Stomach (tissue), 9 donors: ENCODE results near the gene SSTR4. TPM values are rescaled to one million over a fixed set of nuclear protein-coding genes. Genes with fewer than 3 reads are reported as not detected.

Experiments used
- DNase-seq, 2 donors: peaks; one replicate each; pipeline versions ENCODE4 v3.0.0 to v3.0.0-alpha.2; 2013 to 2019
- H3K27ac ChIP-seq, 5 donors: fragments of 200-600 bp in 4 of 5; sonication (generic) in 4 of 5; one replicate each; pipeline ENCODE4 v1.5.1; 2013 to 2019; ENCODE audit warnings: mild to moderate bottlenecking in 1 of 5, moderate library complexity in 1 of 5
- H3K27me3 ChIP-seq, 3 donors: fragments of 200-600 bp; sonication (generic); one replicate each; pipeline ENCODE4 v1.5.1; 2017 to 2019; ENCODE audit warnings: mixed run types in 1 of 3
- H3K36me3 ChIP-seq, 4 donors: fragments of 200-600 bp; sonication (generic); 1 replicate in 3 of 4; 2 replicates in 1 of 4; pipeline ENCODE4 v1.5.1; 2016 to 2019
- H3K4me1 ChIP-seq, 4 donors: fragments of 200-600 bp; sonication (generic); one replicate each; pipeline ENCODE4 v1.5.1; 2016 to 2019
- H3K4me3 ChIP-seq, 4 donors: fragments of 200-600 bp; sonication (generic) in 3 of 4; one replicate each; pipeline ENCODE4 v1.5.1; 2016 to 2019; ENCODE audit warnings: mild to moderate bottlenecking in 1 of 4
- H3K9me3 ChIP-seq, 4 donors: fragments of 200-600 bp; sonication (generic); one replicate each; pipeline ENCODE4 v1.5.1; 2016 to 2019
- CTCF ChIP-seq, 7 experiments: fragments of 450-650 bp in 4 of 7; fragments of 200-600 bp in 3 of 7; sonication (generic) in 3 of 7; IDR thresholded peaks; one replicate each; pipeline ENCODE4 v1.5.1; 2016 to 2019; ENCODE audit warnings: antibody characterized with exemption in 7 of 7, control low read depth in 2 of 7, mild to moderate bottlenecking in 1 of 7
- EP300 ChIP-seq: sonication (generic); formaldehyde crosslinking; IDR thresholded peaks from one replicate; pipeline ENCODE4 v1.6.1; 2017; ENCODE audit warnings: antibody characterized with exemption
- POLR2A ChIP-seq, 4 donors: fragments of 450-650 bp; IDR thresholded peaks; one replicate each; pipeline ENCODE4 v1.6.1; 2016; ENCODE audit warnings: antibody characterized with exemption in 4 of 4, control low read depth in 2 of 4, mild to moderate bottlenecking in 1 of 4, moderate library complexity in 1 of 4
- POLR2AphosphoS5 ChIP-seq, 3 donors: sonication (generic); formaldehyde crosslinking; IDR thresholded peaks; one replicate each; pipeline ENCODE4 v1.6.1; 2016; ENCODE audit warnings: antibody characterized with exemption in 3 of 3
- WGBS, 5 donors: extraction: QIAGEN DNeasy Blood & Tissue Kit in 3 of 5; methylation state at CpG; one replicate each; pipeline versions ENCODE4 v1.1.5 to v1.1.7; 2013 to 2018; 5-methylcytosine and 5-hydroxymethylcytosine counted together
- intact Hi-C: fragments of 100-400 bp; cut with DNase I; formaldehyde crosslinking; loops from one replicate; pipeline ENCODE4 v1.15.1; 2023; ENCODE audit warnings: low total_unique reads
- polyA plus RNA-seq, 3 donors: library from polyadenylated mRNA; stranded (reverse); fragments of 200-250 nt; gene quantifications; one replicate each; pipeline ENCODE4 v1.2.3, GENCODE V29; 2013
- total RNA-seq, 5 donors: library from RNA; depleted of rRNA; stranded (reverse); fragments of >200 nt; gene quantifications; one replicate each; pipeline versions ENCODE4 v1.1.0 to v1.2.3, GENCODE V29; 2014 to 2016
- donor health status: healthy with polysubstance abuse.
- donor health status: Bipolar disorder and iron deficiency.
- donor health status: healthy.

Gene SSTR4
- total and polyA plus RNA-seq, 8 donors = not detected

- Histone ChIP-seq H3K4me1 (peaks cover 14 to 31% (median 22%) of the 10 kb centered on the region in 4 donors), H3K27ac (peak overlapping the region in 1 of 5 donors; percentile 35), H3K36me3 (no peaks in the 10 kb centered on the region), H3K4me3 (no peak overlapping the region), H3K9me3 (no peaks in the 10 kb centered on the region), H3K27me3 (no peaks in the 10 kb centered on the region)
- no peak for DNase-seq
- TF ChIP-seq POLR2AphosphoS5 (IDR thresholded peaks at IDR 0.05) (no peak), POLR2A (IDR thresholded peaks at IDR 0.05) (no peak), CTCF (IDR thresholded peaks at IDR 0.05) (no peak), EP300 (no peak)
- WGBS, 5 donors = 70 to 84% (median 81%) methylated on average over 3 of the region's 3 CpGs
- intact Hi-C loops = loop anchor here (10.0 kb wide), 1 partner anchor 368 kb away; no protein-coding TSS in a partner anchor
Measured at GRCh38 chr20:23063168-23063567, 28.1 kb downstream of the SSTR4 start.

GRCh38 chr20:23063581-23063980 is 28.5 kb downstream of the SSTR4 start:
- no peak overlapping the region for H3K27ac ChIP-seq
- no peaks in the 10 kb centered on the region for H3K36me3 ChIP-seq
- WGBS, 5 donors = 60 to 85% (median 76%) methylated on average over 2 of the region's 2 CpGs
- TF ChIP-seq POLR2AphosphoS5 (IDR thresholded peaks at IDR 0.05) = no peak
- no peak for TF ChIP-seq CTCF (IDR thresholded peaks at IDR 0.05)
- intact Hi-C loops = loop anchor here (10.0 kb wide), 1 partner anchor 369 kb away; no protein-coding TSS in a partner anchor
- H3K4me3 ChIP-seq = no peak overlapping the region
- peaks cover 14 to 31% (median 22%) of the 10 kb centered on the region in 4 donors for H3K4me1 ChIP-seq
- no peak for DNase-seq
- no peaks in the 10 kb centered on the region for H3K27me3 ChIP-seq
- H3K9me3 ChIP-seq = no peaks in the 10 kb centered on the region

GRCh38 chr20:23065266-23066201 is 30.4 kb downstream of the SSTR4 start:
- TF ChIP-seq CTCF (IDR thresholded peaks at IDR 0.05) = no peak
- TF ChIP-seq EP300 = no peak
- no peak for TF ChIP-seq POLR2AphosphoS5 (IDR thresholded peaks at IDR 0.05)
- no peak for TF ChIP-seq POLR2A (IDR thresholded peaks at IDR 0.05)

GRCh38 chr20:23066772-23067171 is 31.7 kb downstream of the SSTR4 start:
- Histone ChIP-seq H3K27me3 (no peaks in the 10 kb centered on the region), H3K4me1 (peaks cover 0 to 8% (median 5%) of the 10 kb centered on the region in 4 donors), H3K36me3 (no peaks in the 10 kb centered on the region), H3K4me3 (no peak overlapping the region), H3K27ac (no peak overlapping the region), H3K9me3 (no peaks in the 10 kb centered on the region)
- WGBS, 5 donors = 78 to 87% (median 83%) methylated on average over 3 of the region's 3 CpGs
- intact Hi-C loops = loop anchor here (10.0 kb wide), 1 partner anchor 372 kb away; no protein-coding TSS in a partner anchor
- TF ChIP-seq CTCF (IDR thresholded peaks at IDR 0.05) (no peak), POLR2A (IDR thresholded peaks at IDR 0.05) (no peak), EP300 (no peak), POLR2AphosphoS5 (IDR thresholded peaks at IDR 0.05) (no peak)
- no peak for DNase-seq

More at GRCh38 chr20:23065266-23066201, 30.4 kb downstream of the SSTR4 start:
- Histone ChIP-seq H3K9me3 (no peaks in the 10 kb centered on the region), H3K4me1 (peaks cover 6 to 20% (median 17%) of the 10 kb centered on the region in 4 donors), H3K4me3 (no peak overlapping the region), H3K27me3 (no peaks in the 10 kb centered on the region), H3K27ac (no peak overlapping the region), H3K36me3 (no peaks in the 10 kb centered on the region)
- intact Hi-C loops = loop anchor here (10.0 kb wide), 1 partner anchor 371 kb away; no protein-coding TSS in a partner anchor
- DNase-seq = no peak
- 51 to 65% (median 57%) methylated on average over 9 of the region's 9 CpGs for WGBS, 5 donors
